ENCODE measurements around the gene KRTAP10-3. TPM values are rescaled to one million over a fixed set of nuclear protein-coding genes. Genes with fewer than 3 reads are reported as not detected.

Gene KRTAP10-3
- total RNA-seq, 1 experiment from 2014 or later, result not detected

GRCh38 chr21:44549525-44550211, 8.9 kb downstream of the KRTAP10-3 start:
- Histone ChIP-seq H3K4me1 (ENCODE audit: insufficient read depth, low read length) (no peaks in the 10 kb centered on the region), H4K20me1 (ENCODE audit: low read length) (no peaks in the 10 kb centered on the region), H3K27ac (ENCODE audit: low read length) (no peak overlapping the region), H3K9ac (ENCODE audit: low read length) (no peak overlapping the region), H3K9me2 (replicated peaks; ENCODE audit: low read length) (no peaks in the 10 kb centered on the region), H3F3A (ENCODE audit: low read length, unreplicated experiment) (no peaks in the 10 kb centered on the region), H3K4me2 (ENCODE audit: low read length) (no peak overlapping the region), H2AFZ (ENCODE audit: low read length) (no peak overlapping the region), H3K4me3 (ENCODE audit: low read length) (no peak overlapping the region), H3K9me3 (ENCODE audit: low read length) (peaks cover 7% of the 10 kb centered on the region; the same call in 1 of the 2 replicates), H3K79me2 (ENCODE audit: low read length) (no peaks in the 10 kb centered on the region), H3K27me3 (ENCODE audit: low read length) (no peaks in the 10 kb centered on the region), H3K36me3 (ENCODE audit: low read depth, low read length) (no peaks in the 10 kb centered on the region)
- BruUV-seq (replicated peaks), result no TSS peak
- TF ChIP-seq, protein P1, sequence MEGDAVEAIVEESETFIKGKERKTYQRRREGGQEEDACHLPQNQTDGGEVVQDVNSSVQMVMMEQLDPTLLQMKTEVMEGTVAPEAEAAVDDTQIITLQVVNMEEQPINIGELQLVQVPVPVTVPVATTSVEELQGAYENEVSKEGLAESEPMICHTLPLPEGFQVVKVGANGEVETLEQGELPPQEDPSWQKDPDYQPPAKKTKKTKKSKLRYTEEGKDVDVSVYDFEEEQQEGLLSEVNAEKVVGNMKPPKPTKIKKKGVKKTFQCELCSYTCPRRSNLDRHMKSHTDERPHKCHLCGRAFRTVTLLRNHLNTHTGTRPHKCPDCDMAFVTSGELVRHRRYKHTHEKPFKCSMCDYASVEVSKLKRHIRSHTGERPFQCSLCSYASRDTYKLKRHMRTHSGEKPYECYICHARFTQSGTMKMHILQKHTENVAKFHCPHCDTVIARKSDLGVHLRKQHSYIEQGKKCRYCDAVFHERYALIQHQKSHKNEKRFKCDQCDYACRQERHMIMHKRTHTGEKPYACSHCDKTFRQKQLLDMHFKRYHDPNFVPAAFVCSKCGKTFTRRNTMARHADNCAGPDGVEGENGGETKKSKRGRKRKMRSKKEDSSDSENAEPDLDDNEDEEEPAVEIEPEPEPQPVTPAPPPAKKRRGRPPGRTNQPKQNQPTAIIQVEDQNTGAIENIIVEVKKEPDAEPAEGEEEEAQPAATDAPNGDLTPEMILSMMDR (conservative IDR thresholded peaks at IDR 0.05; ENCODE audit: low read depth, low read length), result no peak
- TF ChIP-seq EZH2phosphoT487 (IDR thresholded peaks at IDR 0.05; ENCODE audit: borderline replicate concordance, low read length) (no peak), EZH2 (IDR thresholded peaks at IDR 0.05; ENCODE audit: low read length, unreplicated experiment) (no peak)
- ATAC-seq, result no peak
- intact Hi-C loops (cut with micrococcal nuclease), result no loop called here
- no peak for DNase-seq
- ChIA-PET POLR2A (ENCODE audit: unreplicated experiment) (no interaction called here), CTCF (no interaction called here)

DNA sequence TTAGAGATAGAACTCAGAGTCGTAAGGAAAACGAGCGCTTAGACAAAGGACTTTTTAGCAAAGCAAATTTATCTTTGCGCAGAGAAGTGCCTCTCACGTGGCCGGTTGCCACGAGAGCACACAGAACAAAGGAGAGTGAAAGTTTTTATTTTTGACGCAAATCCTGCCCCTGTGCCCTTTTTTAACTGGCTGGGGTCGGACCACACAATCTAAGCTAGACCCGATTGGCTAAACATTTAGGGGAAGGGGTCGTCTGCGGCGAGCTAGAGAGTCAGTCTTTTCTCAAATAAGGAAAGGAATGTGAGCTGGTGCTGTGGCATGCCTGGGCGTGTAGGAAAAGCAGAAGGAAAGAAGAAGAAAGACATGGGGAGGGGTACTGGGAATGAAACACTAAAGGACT, 9.7 kb downstream of the KRTAP10-3 start:
- no peaks in the 10 kb centered on the region for H3F3A ChIP-seq (ENCODE audit: low read length, unreplicated experiment)
- no peaks in the 10 kb centered on the region for H4K20me1 ChIP-seq (ENCODE audit: low read length)
- ATAC-seq, result no peak
- no peaks in the 10 kb centered on the region for H3K4me1 ChIP-seq (ENCODE audit: insufficient read depth, low read length)
- H3K36me3 ChIP-seq (ENCODE audit: low read depth, low read length), result no peaks in the 10 kb centered on the region
- no peak overlapping the region for H3K4me3 ChIP-seq (ENCODE audit: low read length)
- TF ChIP-seq, protein P1 (conservative IDR thresholded peaks at IDR 0.05; ENCODE audit: low read depth, low read length), result no peak
- TF ChIP-seq EZH2phosphoT487 (IDR thresholded peaks at IDR 0.05; ENCODE audit: borderline replicate concordance, low read length), result no peak
- TF ChIP-seq EZH2 (IDR thresholded peaks at IDR 0.05; ENCODE audit: low read length, unreplicated experiment), result no peak
- H3K9me2 ChIP-seq (replicated peaks; ENCODE audit: low read length), result no peaks in the 10 kb centered on the region
- H3K9me3 ChIP-seq (ENCODE audit: low read length), result peaks cover 7% of the 10 kb centered on the region; the same call in 1 of the 2 replicates
- intact Hi-C loops (cut with micrococcal nuclease), result no loop called here
- POLR2A ChIA-PET (ENCODE audit: unreplicated experiment), result no interaction called here
- no peak overlapping the region for H3K4me2 ChIP-seq (ENCODE audit: low read length)
- H3K9ac ChIP-seq (ENCODE audit: low read length), result no peak overlapping the region
- H3K27me3 ChIP-seq (ENCODE audit: low read length), result no peaks in the 10 kb centered on the region
- CTCF ChIA-PET, result no interaction called here
- no TSS peak for BruUV-seq (replicated peaks)
- DNase-seq, result no peak
- no peak overlapping the region for H3K27ac ChIP-seq (ENCODE audit: low read length)
- no peaks in the 10 kb centered on the region for H3K79me2 ChIP-seq (ENCODE audit: low read length)
- no peak overlapping the region for H2AFZ ChIP-seq (ENCODE audit: low read length)

DNA sequence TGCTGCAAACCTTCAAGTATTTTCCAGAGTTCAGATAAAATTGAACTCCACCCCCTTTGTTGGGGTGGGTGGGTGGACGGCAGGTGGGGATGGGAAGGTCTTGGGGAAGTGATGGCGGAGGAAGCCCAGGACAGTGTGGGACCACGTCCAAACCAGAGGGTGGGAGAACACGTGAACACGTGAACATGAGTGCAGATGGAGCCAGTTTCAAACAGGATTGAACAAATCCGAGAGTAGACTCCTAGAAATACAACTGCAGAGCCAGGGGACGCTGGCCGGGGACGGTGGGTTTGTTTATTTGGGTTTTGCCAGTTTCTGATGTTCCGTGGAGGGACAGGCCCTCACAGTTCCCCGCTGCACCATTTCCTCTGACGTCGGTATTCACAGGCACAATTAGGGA, 10.2 kb downstream of the KRTAP10-3 start:
- CTCF ChIA-PET, result no interaction called here
- Histone ChIP-seq H3K4me1 (ENCODE audit: insufficient read depth, low read length) (no peaks in the 10 kb centered on the region), H3K79me2 (ENCODE audit: low read length) (no peaks in the 10 kb centered on the region), H2AFZ (ENCODE audit: low read length) (no peak overlapping the region), H4K20me1 (ENCODE audit: low read length) (no peaks in the 10 kb centered on the region), H3K9me2 (replicated peaks; ENCODE audit: low read length) (no peaks in the 10 kb centered on the region), H3F3A (ENCODE audit: low read length, unreplicated experiment) (no peaks in the 10 kb centered on the region), H3K9me3 (ENCODE audit: low read length) (peaks cover 9% of the 10 kb centered on the region; the same call in 1 of the 2 replicates), H3K9ac (ENCODE audit: low read length) (no peak overlapping the region), H3K27me3 (ENCODE audit: low read length) (no peaks in the 10 kb centered on the region), H3K36me3 (ENCODE audit: low read depth, low read length) (no peaks in the 10 kb centered on the region), H3K4me2 (ENCODE audit: low read length) (no peak overlapping the region), H3K27ac (ENCODE audit: low read length) (no peak overlapping the region), H3K4me3 (ENCODE audit: low read length) (no peak overlapping the region)
- POLR2A ChIA-PET (ENCODE audit: unreplicated experiment), result no interaction called here
- no TSS peak for BruUV-seq (replicated peaks)
- ATAC-seq (no peak), DNase-seq (no peak)
- no peak for TF ChIP-seq EZH2phosphoT487 (IDR thresholded peaks at IDR 0.05; ENCODE audit: borderline replicate concordance, low read length)
- TF ChIP-seq, protein P1 (conservative IDR thresholded peaks at IDR 0.05; ENCODE audit: low read depth, low read length), result no peak
- no peak for TF ChIP-seq EZH2 (IDR thresholded peaks at IDR 0.05; ENCODE audit: low read length, unreplicated experiment)
- intact Hi-C loops (cut with micrococcal nuclease), result no loop called here

Data from PC-3 (cell line).